IPS-15b (cell line): Measurements from ENCODE around the gene ZNF836.

Experiments
- H3K27me3 ChIP-seq: one replicate; pipeline ENCODE4 v1.6.1; 2013; ENCODE audit warnings: low read length; ENCODE audit not compliant: control insufficient read depth, insufficient read depth
- H3K36me3 ChIP-seq: one replicate; pipeline ENCODE4 v1.6.1; 2013; ENCODE audit warnings: low read length; ENCODE audit not compliant: control insufficient read depth, insufficient read depth
- H3K4me1 ChIP-seq: one replicate; pipeline ENCODE4 v1.6.1; 2013; ENCODE audit warnings: mild to moderate bottlenecking, low read length; ENCODE audit not compliant: control insufficient read depth, insufficient read depth
- H3K4me3 ChIP-seq: one replicate; pipeline ENCODE4 v1.5.1; 2013; ENCODE audit warnings: low read depth, low read length
- H3K9ac ChIP-seq: one replicate; pipeline ENCODE4 v1.6.1; 2013; ENCODE audit warnings: low read depth, mild to moderate bottlenecking, low read length
- H3K9me3 ChIP-seq: one replicate; pipeline ENCODE4 v1.6.1; 2013; ENCODE audit warnings: mild to moderate bottlenecking, low read length; ENCODE audit not compliant: control insufficient read depth, insufficient read depth

ZNF836 gene

DNA sequence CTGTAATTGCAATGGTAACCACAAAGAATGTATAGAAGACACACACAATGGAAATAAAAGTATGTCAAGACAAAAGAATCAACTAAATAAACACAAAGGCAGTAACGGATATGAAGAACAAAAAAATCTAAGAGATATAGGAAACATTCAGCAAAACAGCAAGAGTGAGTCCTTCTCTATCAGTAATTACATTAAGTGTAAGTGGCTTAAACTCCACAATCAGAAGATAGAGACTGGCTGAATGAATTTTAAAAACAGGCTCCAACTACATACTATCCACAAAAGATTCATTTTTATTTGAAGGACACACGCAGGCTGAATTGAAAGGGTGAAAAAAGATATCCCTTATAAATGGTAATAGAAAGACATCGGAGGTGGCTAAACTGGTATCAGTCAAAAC lies 51.1 kb downstream of the ZNF836 start:
- Histone ChIP-seq H3K9me3 (peaks cover 68% of the 10 kb centered on the region), H3K36me3 (peaks cover 57% of the 10 kb centered on the region), H3K4me1 (no peaks in the 10 kb centered on the region), H3K9ac (no peak overlapping the region), H3K4me3 (no peak overlapping the region), H3K27me3 (no peaks in the 10 kb centered on the region)

DNA sequence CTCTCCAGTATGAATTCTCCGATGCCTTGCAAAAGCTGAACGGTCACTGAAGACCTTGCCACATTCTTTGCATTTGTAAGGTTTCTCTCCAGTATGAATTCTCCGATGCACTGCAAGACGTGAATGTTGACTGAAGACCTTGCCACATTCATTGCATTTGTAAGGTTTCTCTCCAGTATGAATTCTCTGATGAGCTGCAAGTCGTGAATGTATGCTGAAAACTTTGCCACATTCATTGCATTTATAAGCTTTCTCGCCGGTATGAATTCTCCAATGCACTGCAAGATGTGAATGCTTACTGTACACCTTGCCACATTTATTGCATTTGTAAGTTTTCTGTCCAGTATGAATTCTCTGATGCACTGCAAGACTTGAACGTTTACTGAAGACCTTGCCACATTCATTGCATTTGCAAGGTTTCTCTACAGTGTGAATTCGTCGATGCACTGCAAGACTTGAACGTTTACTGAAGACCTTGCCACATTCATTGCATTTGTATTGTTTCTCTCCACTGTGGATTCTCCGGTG lies 55.8 kb downstream of the ZNF836 start:
- H3K4me1 ChIP-seq = no peaks in the 10 kb centered on the region
- no peaks in the 10 kb centered on the region for H3K27me3 ChIP-seq
- peak overlapping the region; percentile 20 for H3K4me3 ChIP-seq
- peaks cover 90% of the 10 kb centered on the region for H3K9me3 ChIP-seq
- H3K9ac ChIP-seq = no peak overlapping the region
- H3K36me3 ChIP-seq = peaks cover 38% of the 10 kb centered on the region

DNA sequence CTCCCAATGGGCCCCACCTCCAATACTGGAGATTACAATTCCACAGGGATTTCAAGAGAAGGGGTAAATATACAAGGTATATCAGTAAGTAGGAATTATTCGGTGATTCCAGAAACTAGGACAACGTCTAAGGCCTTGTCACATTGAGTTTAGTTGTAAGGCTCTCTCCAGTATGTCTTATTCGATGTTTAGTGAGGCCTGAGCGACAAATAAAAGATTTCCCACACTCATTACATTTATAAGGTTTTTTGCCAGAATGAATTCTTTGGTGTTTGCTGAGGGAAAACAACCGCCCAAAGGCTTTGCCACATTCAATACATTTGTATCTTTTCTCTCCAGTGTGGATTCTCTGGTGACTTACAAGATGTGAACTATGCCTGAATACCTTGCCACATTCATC lies 56.7 kb downstream of the ZNF836 start:
- Histone ChIP-seq H3K36me3 (peaks cover 38% of the 10 kb centered on the region), H3K9me3 (peaks cover 85% of the 10 kb centered on the region)

DNA sequence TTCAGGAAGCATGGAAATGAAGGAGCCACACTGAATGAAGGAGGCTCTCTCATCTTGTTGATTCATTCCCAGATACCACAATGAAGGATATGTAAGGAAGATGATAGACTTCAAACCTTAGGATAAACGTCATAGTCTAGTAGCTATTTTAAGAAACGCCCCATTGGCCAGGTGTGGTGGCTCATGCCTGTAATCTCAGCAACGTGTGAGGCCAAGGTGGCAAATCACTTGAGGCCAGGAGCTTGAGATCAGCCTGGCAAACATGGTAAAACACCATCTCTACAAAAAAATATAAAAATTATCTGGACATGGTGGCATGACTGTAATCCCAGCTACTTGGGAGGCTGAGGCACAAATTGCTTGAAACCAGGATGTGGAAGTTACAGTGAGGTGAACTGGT lies 58.8 kb downstream of the ZNF836 start:
- peaks cover 65% of the 10 kb centered on the region for H3K9me3 ChIP-seq
- no peak overlapping the region for H3K4me3 ChIP-seq
- H3K27me3 ChIP-seq = no peaks in the 10 kb centered on the region
- no peak overlapping the region for H3K9ac ChIP-seq
- H3K36me3 ChIP-seq = peaks cover 19% of the 10 kb centered on the region
- no peaks in the 10 kb centered on the region for H3K4me1 ChIP-seq

More for the DNA sequence above, 56.7 kb downstream of the ZNF836 start:
- Histone ChIP-seq H3K9ac (no peak overlapping the region), H3K4me3 (no peak overlapping the region), H3K27me3 (no peaks in the 10 kb centered on the region), H3K4me1 (no peaks in the 10 kb centered on the region)

DNA sequence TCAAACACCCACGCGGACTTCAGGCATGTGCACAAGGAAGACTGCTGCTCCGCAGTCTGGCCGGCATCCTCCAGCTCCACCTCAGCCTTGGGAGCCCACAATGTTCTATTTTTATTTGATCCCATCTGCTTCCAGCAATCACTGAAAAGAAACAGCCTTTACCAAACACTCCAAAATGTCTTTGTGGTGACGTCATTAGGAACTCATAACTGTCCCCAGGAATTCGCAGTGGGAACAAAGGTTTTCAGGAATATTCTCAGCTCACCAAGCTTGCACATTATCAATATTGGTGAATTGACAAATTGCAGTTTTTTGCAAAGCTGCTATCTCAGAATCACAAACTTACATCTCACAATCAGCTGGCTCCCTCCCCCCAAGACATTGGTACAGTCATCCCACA lies 60.6 kb downstream of the ZNF836 start:
- peaks cover 7% of the 10 kb centered on the region for H3K36me3 ChIP-seq
- H3K9me3 ChIP-seq = peaks cover 52% of the 10 kb centered on the region

More for the DNA sequence above, 60.6 kb downstream of the ZNF836 start:
- Histone ChIP-seq H3K4me1 (no peaks in the 10 kb centered on the region), H3K9ac (no peak overlapping the region), H3K27me3 (no peaks in the 10 kb centered on the region), H3K4me3 (no peak overlapping the region)
